ENCODE measurements around the gene CPED1. TPM values are rescaled to one million over a fixed set of nuclear protein-coding genes. Genes with fewer than 3 reads are reported as not detected.

CPED1 gene
- total RNA-seq, 1 experiment from 2014 or later, result 1.8 TPM

DNA sequence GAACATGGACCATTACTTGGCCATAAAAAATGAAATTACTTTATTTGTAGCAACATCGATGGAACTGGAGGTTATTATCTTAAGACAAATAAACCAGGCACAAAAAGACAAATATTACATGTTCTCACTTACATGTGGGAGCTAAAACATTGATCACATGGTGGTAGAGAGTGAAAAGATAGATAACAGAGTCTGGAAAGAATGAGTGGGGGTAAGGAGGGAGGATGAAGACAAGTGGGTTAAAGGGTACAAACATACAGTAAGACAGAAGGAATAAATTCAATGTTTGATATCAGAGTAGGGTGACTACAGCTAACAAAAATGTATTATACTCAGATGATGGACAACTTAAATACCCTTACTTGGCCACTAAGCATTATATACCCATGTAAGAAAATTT is 240.3 kb downstream of the CPED1 start:
- no peaks in the 10 kb centered on the region for H3K79me2 ChIP-seq (ENCODE audit: low read length)
- H3K27ac ChIP-seq (ENCODE audit: low read length), result no peak overlapping the region
- no peak overlapping the region for H2AFZ ChIP-seq (ENCODE audit: low read length)
- ChIA-PET CTCF (no interaction called here), POLR2A (ENCODE audit: unreplicated experiment) (no interaction called here)
- no peak overlapping the region for H3K4me2 ChIP-seq (ENCODE audit: low read length)
- intact Hi-C loops (cut with micrococcal nuclease), result no loop called here
- H3K4me1 ChIP-seq (ENCODE audit: insufficient read depth, low read length), result no peaks in the 10 kb centered on the region
- H3K4me3 ChIP-seq (ENCODE audit: low read length), result no peak overlapping the region
- BruUV-seq (replicated peaks), result no TSS peak
- DNase-seq (no peak), ATAC-seq (no peak)
- no peaks in the 10 kb centered on the region for H3K9me3 ChIP-seq (ENCODE audit: low read length)
- H3K9me2 ChIP-seq (replicated peaks; ENCODE audit: low read length), result no peaks in the 10 kb centered on the region
- no peaks in the 10 kb centered on the region for H3K36me3 ChIP-seq (ENCODE audit: low read depth, low read length)
- no peak overlapping the region for H3K9ac ChIP-seq (ENCODE audit: low read length)
- peaks cover 7% of the 10 kb centered on the region; the same call in 1 of the 2 replicates for H3K27me3 ChIP-seq (ENCODE audit: low read length)
- no peak for TF ChIP-seq EZH2phosphoT487 (IDR thresholded peaks at IDR 0.05; ENCODE audit: borderline replicate concordance, low read length)
- TF ChIP-seq, protein P1, sequence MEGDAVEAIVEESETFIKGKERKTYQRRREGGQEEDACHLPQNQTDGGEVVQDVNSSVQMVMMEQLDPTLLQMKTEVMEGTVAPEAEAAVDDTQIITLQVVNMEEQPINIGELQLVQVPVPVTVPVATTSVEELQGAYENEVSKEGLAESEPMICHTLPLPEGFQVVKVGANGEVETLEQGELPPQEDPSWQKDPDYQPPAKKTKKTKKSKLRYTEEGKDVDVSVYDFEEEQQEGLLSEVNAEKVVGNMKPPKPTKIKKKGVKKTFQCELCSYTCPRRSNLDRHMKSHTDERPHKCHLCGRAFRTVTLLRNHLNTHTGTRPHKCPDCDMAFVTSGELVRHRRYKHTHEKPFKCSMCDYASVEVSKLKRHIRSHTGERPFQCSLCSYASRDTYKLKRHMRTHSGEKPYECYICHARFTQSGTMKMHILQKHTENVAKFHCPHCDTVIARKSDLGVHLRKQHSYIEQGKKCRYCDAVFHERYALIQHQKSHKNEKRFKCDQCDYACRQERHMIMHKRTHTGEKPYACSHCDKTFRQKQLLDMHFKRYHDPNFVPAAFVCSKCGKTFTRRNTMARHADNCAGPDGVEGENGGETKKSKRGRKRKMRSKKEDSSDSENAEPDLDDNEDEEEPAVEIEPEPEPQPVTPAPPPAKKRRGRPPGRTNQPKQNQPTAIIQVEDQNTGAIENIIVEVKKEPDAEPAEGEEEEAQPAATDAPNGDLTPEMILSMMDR (conservative IDR thresholded peaks at IDR 0.05; ENCODE audit: low read depth, low read length), result no peak
- no peaks in the 10 kb centered on the region for H4K20me1 ChIP-seq (ENCODE audit: low read length)
- H3F3A ChIP-seq (ENCODE audit: low read length, unreplicated experiment), result no peaks in the 10 kb centered on the region

DNA sequence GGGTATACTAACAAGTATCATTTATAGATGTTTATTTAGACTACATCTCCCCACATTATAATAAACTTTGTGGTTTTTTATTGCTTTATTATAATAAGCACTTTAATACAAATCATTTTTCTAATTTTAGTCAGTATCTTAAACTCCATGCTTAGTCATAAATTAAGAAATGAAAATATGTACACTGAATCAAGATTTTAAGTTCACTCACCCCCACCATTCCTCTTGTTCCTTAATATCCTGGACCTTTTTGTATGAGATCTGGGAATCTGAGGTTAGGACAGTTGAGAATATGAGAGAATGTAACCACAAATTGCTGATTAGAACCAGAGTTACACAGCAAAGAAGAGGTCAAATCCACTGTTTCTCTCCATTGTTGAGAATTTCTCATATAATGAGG is 246.7 kb downstream of the CPED1 start:
- Histone ChIP-seq H3K36me3 (ENCODE audit: low read depth, low read length) (no peaks in the 10 kb centered on the region), H3K4me3 (ENCODE audit: low read length) (no peak overlapping the region), H3K9me2 (replicated peaks; ENCODE audit: low read length) (no peaks in the 10 kb centered on the region), H4K20me1 (ENCODE audit: low read length) (no peaks in the 10 kb centered on the region), H3K4me1 (ENCODE audit: insufficient read depth, low read length) (no peaks in the 10 kb centered on the region), H3K27me3 (ENCODE audit: low read length) (no peaks in the 10 kb centered on the region), H2AFZ (ENCODE audit: low read length) (no peak overlapping the region), H3K4me2 (ENCODE audit: low read length) (no peak overlapping the region), H3K9me3 (ENCODE audit: low read length) (no peaks in the 10 kb centered on the region), H3K9ac (ENCODE audit: low read length) (no peak overlapping the region), H3K79me2 (ENCODE audit: low read length) (no peaks in the 10 kb centered on the region), H3F3A (ENCODE audit: low read length, unreplicated experiment) (no peaks in the 10 kb centered on the region), H3K27ac (ENCODE audit: low read length) (no peak overlapping the region)
- CTCF ChIA-PET, result no interaction called here
- DNase-seq, result no peak
- no TSS peak for BruUV-seq (replicated peaks)
- TF ChIP-seq EZH2phosphoT487 (IDR thresholded peaks at IDR 0.05; ENCODE audit: borderline replicate concordance, low read length) (no peak), EZH2 (IDR thresholded peaks at IDR 0.05; ENCODE audit: low read length, unreplicated experiment) (no peak)
- TF ChIP-seq, protein P1 (conservative IDR thresholded peaks at IDR 0.05; ENCODE audit: low read depth, low read length), result no peak
- POLR2A ChIA-PET (ENCODE audit: unreplicated experiment), result no interaction called here
- intact Hi-C loops (cut with micrococcal nuclease), result no loop called here
- no peak for ATAC-seq

DNA sequence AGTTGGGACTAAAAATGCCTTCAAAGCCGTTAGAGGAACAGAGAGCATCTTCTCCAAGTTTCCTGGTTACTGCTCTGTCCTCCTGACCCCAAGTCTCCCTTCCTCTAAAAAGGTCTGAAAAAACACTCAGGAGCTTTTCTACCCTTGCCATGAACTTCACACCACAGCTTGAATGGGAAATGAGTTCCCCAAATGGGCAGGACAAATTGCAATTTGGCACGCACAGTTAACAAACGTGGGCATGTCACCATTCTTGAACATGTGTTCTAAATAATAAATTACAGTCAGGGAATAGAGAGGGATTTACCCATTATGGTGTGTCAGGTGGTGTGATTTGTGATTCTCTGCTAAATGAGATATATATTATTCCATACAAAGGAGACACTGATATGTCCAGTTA is 249.1 kb downstream of the CPED1 start:
- ChIA-PET POLR2A (ENCODE audit: unreplicated experiment) (no interaction called here), CTCF (no interaction called here)
- no TSS peak for BruUV-seq (replicated peaks)
- TF ChIP-seq EZH2 (IDR thresholded peaks at IDR 0.05; ENCODE audit: low read length, unreplicated experiment) (no peak), EZH2phosphoT487 (IDR thresholded peaks at IDR 0.05; ENCODE audit: borderline replicate concordance, low read length) (no peak)
- TF ChIP-seq, protein P1 (conservative IDR thresholded peaks at IDR 0.05; ENCODE audit: low read depth, low read length), result no peak
- no peaks in the 10 kb centered on the region for H3K36me3 ChIP-seq (ENCODE audit: low read depth, low read length)
- ATAC-seq, result no peak
- no peaks in the 10 kb centered on the region for H3K27me3 ChIP-seq (ENCODE audit: low read length)
- no peaks in the 10 kb centered on the region for H3K9me2 ChIP-seq (replicated peaks; ENCODE audit: low read length)
- H3K79me2 ChIP-seq (ENCODE audit: low read length), result no peaks in the 10 kb centered on the region
- H3K27ac ChIP-seq (ENCODE audit: low read length), result no peak overlapping the region
- H3K9ac ChIP-seq (ENCODE audit: low read length), result no peak overlapping the region
- H2AFZ ChIP-seq (ENCODE audit: low read length), result no peak overlapping the region
- no peak overlapping the region for H3K4me2 ChIP-seq (ENCODE audit: low read length)
- intact Hi-C loops (cut with micrococcal nuclease), result no loop called here
- no peaks in the 10 kb centered on the region for H4K20me1 ChIP-seq (ENCODE audit: low read length)
- no peak overlapping the region for H3K4me3 ChIP-seq (ENCODE audit: low read length)
- no peaks in the 10 kb centered on the region for H3K9me3 ChIP-seq (ENCODE audit: low read length)
- H3F3A ChIP-seq (ENCODE audit: low read length, unreplicated experiment), result no peaks in the 10 kb centered on the region
- no peaks in the 10 kb centered on the region for H3K4me1 ChIP-seq (ENCODE audit: insufficient read depth, low read length)
- DNase-seq, result no peak

Data from PC-3 (cell line).